ENCODE data around the gene SELENBP1. TPM values are rescaled to one million over a fixed set of nuclear protein-coding genes. Genes with fewer than 3 reads are reported as not detected.
"Not testable (repeated sequence)": the region's sequence is repeated elsewhere in the genome, so short reads cannot be mapped to it uniquely, and the experiment has no call there.

The SELENBP1 gene
- total RNA-seq, 4 donors from 2014 or later = 61.4 to 113 (median 81.6) TPM

- peaks cover 16 to 21% (median 17%) of the 10 kb centered on the region in 4 donors for H3K4me1 ChIP-seq
- H3K27ac ChIP-seq (replicated peaks in 1 of 4) = peak overlapping the region in 3 of 4 donors; percentile 88 to 93 (median 90)
- H3K27me3 ChIP-seq = no peaks in the 10 kb centered on the region
- TF ChIP-seq POLR2AphosphoS5 (IDR thresholded peaks at IDR 0.05) (no peak), POLR2A (IDR thresholded peaks at IDR 0.05; ENCODE audit: low read depth) (no peak), CTCF (IDR thresholded peaks at IDR 0.05) (no peak), EP300 (IDR thresholded peaks at IDR 0.05) (no peak)
- no peak for DNase-seq (ENCODE audit: extremely low spot score)
- WGBS = 90% methylated on average over 13 of the region's 13 CpGs
- intact Hi-C loops (cut with DNase I) = no loop called here
- no peaks in the 10 kb centered on the region for H3K9me3 ChIP-seq
- H3K4me3 ChIP-seq = no peak overlapping the region
- peaks cover 37 to 61% (median 58%) of the 10 kb centered on the region in 4 donors for H3K36me3 ChIP-seq
Measured at GRCh38 chr1:151401125-151401788, 28.8 kb upstream of the SELENBP1 start.

GRCh38 chr1:151399324-151400171 is 27.0 kb upstream of the SELENBP1 start, which contains the start of gene PSMB4:
Gene PSMB4 (plus strand): TSS chr1:151399573. CDS start chr1:151399588, 15 bp downstream.
- DNase-seq (ENCODE audit: extremely low spot score) = peak; percentile 96
- Histone ChIP-seq H3K27ac (replicated peaks in 1 of 4) (peak within 1 kb of the TSS; percentile 88 to 93 (median 92)), H3K4me3 (peak within 1 kb of the TSS; percentile 69 to 93 (median 90)), H3K4me1 (peaks cover 16 to 21% (median 17%) of the 10 kb centered on the region in 4 donors), H3K27me3 (no peaks in the 10 kb centered on the region), H3K9me3 (no peaks in the 10 kb centered on the region), H3K36me3 (peaks cover 20 to 44% (median 41%) of the 10 kb centered on the region in 4 donors)
- intact Hi-C loops (cut with DNase I) = loop anchor here (2.0 kb wide), 1 partner anchor 53 kb away; the partner anchor contains the start of gene RFX5
- WGBS = 0% methylated on average over 24 of the region's 63 CpGs
- TF ChIP-seq EP300 (IDR thresholded peaks at IDR 0.05) (no peak), POLR2AphosphoS5 (IDR thresholded peaks at IDR 0.05) (peak; percentile 95 to 96), CTCF (IDR thresholded peaks at IDR 0.05) (peak; percentile 26 to 57 (median 30)), POLR2A (IDR thresholded peaks at IDR 0.05; ENCODE audit: low read depth) (peak; percentile 38)

GRCh38 chr1:151396265-151396664 is 23.8 kb upstream of the SELENBP1 start:
- Histone ChIP-seq H3K4me1 (peaks cover 13 to 19% (median 17%) of the 10 kb centered on the region in 4 donors), H3K36me3 (peaks cover 1 to 11% (median 10%) of the 10 kb centered on the region in 4 donors)
- DNase-seq (ENCODE audit: extremely low spot score); H3K27me3 ChIP-seq; H3K27ac ChIP-seq (replicated peaks in 1 of 4); H3K4me3 ChIP-seq; H3K9me3 ChIP-seq; intact Hi-C loops (cut with DNase I): not testable (repeated sequence)
- WGBS = 81% methylated on average over 5 of the region's 5 CpGs

GRCh38 chr1:151393583-151393982 is 21.1 kb upstream of the SELENBP1 start:
- peaks cover 0 to under 1% (median under 1%) of the 10 kb centered on the region in 4 donors for H3K4me1 ChIP-seq
- TF ChIP-seq POLR2A (IDR thresholded peaks at IDR 0.05; ENCODE audit: low read depth) (no peak), EP300 (IDR thresholded peaks at IDR 0.05) (no peak), POLR2AphosphoS5 (IDR thresholded peaks at IDR 0.05) (no peak), CTCF (IDR thresholded peaks at IDR 0.05) (no peak)
- H3K36me3 ChIP-seq = no peaks in the 10 kb centered on the region
- H3K27me3 ChIP-seq = no peaks in the 10 kb centered on the region
- no peak overlapping the region for H3K4me3 ChIP-seq
- no peak for DNase-seq (ENCODE audit: extremely low spot score)
- no peak overlapping the region for H3K27ac ChIP-seq (replicated peaks in 1 of 4)
- no peaks in the 10 kb centered on the region for H3K9me3 ChIP-seq
- intact Hi-C loops (cut with DNase I) = no loop called here

GRCh38 chr1:151391079-151391563 is 18.6 kb upstream of the SELENBP1 start:
- Histone ChIP-seq H3K9me3 (no peaks in the 10 kb centered on the region), H3K27me3 (no peaks in the 10 kb centered on the region), H3K4me1 (no peaks in the 10 kb centered on the region), H3K27ac (replicated peaks in 1 of 4) (no peak overlapping the region), H3K36me3 (no peaks in the 10 kb centered on the region), H3K4me3 (no peak overlapping the region)
- TF ChIP-seq POLR2AphosphoS5 (IDR thresholded peaks at IDR 0.05) = no peak
- TF ChIP-seq POLR2A (IDR thresholded peaks at IDR 0.05; ENCODE audit: low read depth) = no peak
- no peak for TF ChIP-seq EP300 (IDR thresholded peaks at IDR 0.05)
- DNase-seq (ENCODE audit: extremely low spot score) = no peak
- intact Hi-C loops (cut with DNase I) = no loop called here
- WGBS = 81% methylated on average over 3 of the region's 3 CpGs

GRCh38 chr1:151390221-151391078 is 17.9 kb upstream of the SELENBP1 start:
- H3K4me3 ChIP-seq; DNase-seq (ENCODE audit: extremely low spot score); intact Hi-C loops (cut with DNase I); H3K27me3 ChIP-seq; H3K4me1 ChIP-seq; H3K36me3 ChIP-seq; H3K9me3 ChIP-seq; H3K27ac ChIP-seq (replicated peaks in 1 of 4): not testable (repeated sequence)
- 92% methylated on average over 22 of the region's 22 CpGs for WGBS

All from esophagus muscularis mucosa (tissue), 4 donors.